Fibroblast of lung (primary cell): Measurements from ENCODE around the gene OCSTAMP. TPM values are rescaled to one million over a fixed set of nuclear protein-coding genes. Genes with fewer than 3 reads are reported as not detected.

Source experiments
- DNase-seq, 2 donors: peaks; one replicate each; pipeline versions ENCODE4 v3.0.0 to v3.0.0-alpha.2; 2010; ENCODE audit warnings: low read depth in 2 of 2
- H2AFZ ChIP-seq: 2 replicates; pipeline ENCODE4 v1.5.1; 2012; ENCODE audit warnings: low read length, control low read depth, inconsistent platforms
- H3K27ac ChIP-seq: 2 replicates; pipeline ENCODE4 v1.5.1; 2011; ENCODE audit warnings: low read length, control low read depth; ENCODE audit not compliant: insufficient read depth
- H3K27me3 ChIP-seq: 2 replicates; pipeline ENCODE4 v1.5.1; 2011; ENCODE audit warnings: mild to moderate bottlenecking, low read length; ENCODE audit not compliant: control insufficient read depth, insufficient read depth
- H3K36me3 ChIP-seq: 2 replicates; pipeline ENCODE4 v1.5.1; 2011; ENCODE audit warnings: low read length; ENCODE audit not compliant: control insufficient read depth, insufficient read depth
- H3K4me1 ChIP-seq: 2 replicates; pipeline ENCODE4 v1.5.1; 2011; ENCODE audit warnings: low read length; ENCODE audit not compliant: control insufficient read depth, insufficient read depth; ENCODE audit errors: extremely low read depth
- H3K4me2 ChIP-seq: 2 replicates; pipeline ENCODE4 v1.5.1; 2011; ENCODE audit warnings: low read length, control low read depth; ENCODE audit not compliant: insufficient read depth; ENCODE audit errors: extremely low read depth
- H3K4me3 ChIP-seq, 4 experiments: fragments of 200-600 bp in 1 of 4; sonication (generic) in 1 of 4; replicated peaks in 1 of 4; 2 replicates each; pipeline ENCODE4 v1.5.1; 2011 to 2016; ENCODE audit warnings: low read length in 4 of 4, low read depth in 3 of 4, mild to moderate bottlenecking in 3 of 4, control low read depth in 2 of 4, inconsistent platforms in 1 of 4, mixed read lengths in 1 of 4; ENCODE audit not compliant: insufficient read depth in 1 of 4; ENCODE audit errors: control extremely low read depth in 1 of 4
- H3K79me2 ChIP-seq: 2 replicates; pipeline ENCODE4 v1.5.1; 2012; ENCODE audit warnings: mild to moderate bottlenecking, low read length, inconsistent platforms; ENCODE audit not compliant: control insufficient read depth, insufficient read depth
- H3K9ac ChIP-seq: 2 replicates; pipeline ENCODE4 v1.5.1; 2011; ENCODE audit warnings: mild to moderate bottlenecking, low read length, control low read depth; ENCODE audit not compliant: insufficient read depth
- H3K9me3 ChIP-seq: 2 replicates; pipeline ENCODE4 v1.5.1; 2012; ENCODE audit warnings: low read depth, low read length; ENCODE audit not compliant: control insufficient read depth, insufficient read depth
- H4K20me1 ChIP-seq: 2 replicates; pipeline ENCODE4 v1.5.1; 2011; ENCODE audit warnings: low read length; ENCODE audit not compliant: control insufficient read depth, insufficient read depth; ENCODE audit errors: extremely low read depth
- CTCF ChIP-seq, 2 donors: IDR thresholded peaks in 1 of 2; conservative IDR thresholded peaks in 1 of 2; 1 replicate in 1 of 2; 2 replicates in 1 of 2; pipeline ENCODE4 v1.5.1; 2011 to 2012; ENCODE audit warnings: low read length in 2 of 2, control low read depth in 1 of 2, inconsistent platforms in 1 of 2, low read depth in 1 of 2, mild to moderate bottlenecking in 1 of 2
- EZH2 ChIP-seq: IDR thresholded peaks from 2 replicates; pipeline ENCODE4 v1.5.1; 2012; ENCODE audit warnings: low read length, control low read depth, mild to moderate bottlenecking; ENCODE audit errors: missing control alignments
- polyA plus RNA-seq, 2 donors: library from polyadenylated mRNA; depleted of rRNA in 1 of 2; stranded (reverse) in 1 of 2; unstranded in 1 of 2; fragments of >200 nt; gene quantifications; 2 replicates each; pipeline ENCODE4 v1.2.1, GENCODE V29; 2011 to 2012; ENCODE audit warnings: missing spikeins in 1 of 2
- total RNA-seq: library from RNA; depleted of rRNA; stranded (reverse); fragments of >200 nt; gene quantifications from 2 replicates; pipeline ENCODE4 v1.2.1, GENCODE V29; 2014

OCSTAMP gene
- total and polyA plus RNA-seq, 2 donors (not counting 1 experiment from before 2014, with no cell fraction given), result not detected

GRCh38 chr20:46555370-46555956 lies 5.0 kb upstream of the OCSTAMP start:
- Histone ChIP-seq H3K36me3 (no peaks in the 10 kb centered on the region), H2AFZ (no peak overlapping the region)
- TF ChIP-seq CTCF (conservative IDR thresholded peaks at IDR 0.05 in 1 of 2, IDR thresholded peaks at IDR 0.05 in 1 of 2; ENCODE audit: low read depth in 1 of 2, low read length in 2 of 2) (no peak), EZH2 (no peak)

GRCh38 chr20:46554828-46555227 lies 4.4 kb upstream of the OCSTAMP start:
- no peak overlapping the region for H3K9ac ChIP-seq
- H2AFZ ChIP-seq, result no peak overlapping the region
- no peak overlapping the region for H3K4me2 ChIP-seq
- no peak overlapping the region for H3K27ac ChIP-seq
- no peaks in the 10 kb centered on the region for H3K79me2 ChIP-seq
- H4K20me1 ChIP-seq, result no peaks in the 10 kb centered on the region
- no peaks in the 10 kb centered on the region for H3K36me3 ChIP-seq
- no peaks in the 10 kb centered on the region for H3K27me3 ChIP-seq
- TF ChIP-seq CTCF (conservative IDR thresholded peaks at IDR 0.05 in 1 of 2, IDR thresholded peaks at IDR 0.05 in 1 of 2; ENCODE audit: low read depth in 1 of 2, low read length in 2 of 2), result no peak
- no peak for TF ChIP-seq EZH2
- DNase-seq, result no peak
- H3K4me1 ChIP-seq, result no peaks in the 10 kb centered on the region
- no peaks in the 10 kb centered on the region for H3K9me3 ChIP-seq
- no peak overlapping the region for H3K4me3 ChIP-seq

More at GRCh38 chr20:46555370-46555956, 5.0 kb upstream of the OCSTAMP start:
- Histone ChIP-seq H3K4me2 (no peak overlapping the region), H3K27ac (no peak overlapping the region), H3K79me2 (no peaks in the 10 kb centered on the region), H3K27me3 (no peaks in the 10 kb centered on the region), H3K9ac (no peak overlapping the region), H3K4me1 (no peaks in the 10 kb centered on the region), H4K20me1 (no peaks in the 10 kb centered on the region), H3K4me3 (no peak overlapping the region), H3K9me3 (no peaks in the 10 kb centered on the region)
- DNase-seq, result no peak

- H3K4me3 ChIP-seq, result no peak overlapping the region
- H3K79me2 ChIP-seq, result no peaks in the 10 kb centered on the region
- no peaks in the 10 kb centered on the region for H4K20me1 ChIP-seq
- DNase-seq, result no peak
- H2AFZ ChIP-seq, result no peak overlapping the region
- H3K9ac ChIP-seq, result no peak overlapping the region
- no peak overlapping the region for H3K4me2 ChIP-seq
- no peak overlapping the region for H3K27ac ChIP-seq
- H3K36me3 ChIP-seq, result no peaks in the 10 kb centered on the region
- TF ChIP-seq CTCF (conservative IDR thresholded peaks at IDR 0.05 in 1 of 2, IDR thresholded peaks at IDR 0.05 in 1 of 2; ENCODE audit: low read depth in 1 of 2, low read length in 2 of 2) (no peak), EZH2 (no peak)
- H3K9me3 ChIP-seq, result no peaks in the 10 kb centered on the region
- no peaks in the 10 kb centered on the region for H3K27me3 ChIP-seq
- H3K4me1 ChIP-seq, result no peaks in the 10 kb centered on the region
Measured at GRCh38 chr20:46553926-46554325, 3.5 kb upstream of the OCSTAMP start.
